K562 (cell line): ENCODE data around the gene NMNAT3. TPM values are rescaled to one million over a fixed set of nuclear protein-coding genes. Genes with fewer than 3 reads are reported as not detected.

Experiments used
- ATAC-seq: fragments of 200-7000 bp; cut with Tn5 transposase; 3 replicates; pipeline ENCODE4 v1.9.1; 2020; ENCODE audit warnings: moderate library complexity
- BruUV-seq: library from RNA; stranded (reverse); fragments of 400-500 nt; replicated peaks from 2 replicates; lab custom pipeline; 2021; lab: Mats Ljungman, UMichigan
- CTCF ChIA-PET: fragments of 300-600 bp; formaldehyde crosslinking; extraction: SDS; loops from one replicate; lab custom pipeline; 2021; ENCODE audit warnings: low intra/inter-chr PET ratio; lab: Yijun Ruan, JAX
- POLR2A ChIA-PET: fragments of 300-600, 350-650 bp; sonication (Branson Sonifier 250); formaldehyde crosslinking; extraction: SDS; loops from one replicate; lab custom pipeline; 2021; ENCODE audit warnings: antibody characterized with exemption, inconsistent platforms; lab: Yijun Ruan, JAX
- DNase-seq, 4 experiments: peaks; one replicate each; pipeline versions ENCODE4 v3.0.0 to v3.0.0-alpha.2; 2011 to 2018; ENCODE audit warnings: low spot score in 3 of 4, mixed read lengths in 3 of 4; ENCODE audit errors: extremely low read depth in 1 of 4
- FAIRE-seq: peaks from 2 replicates; lab custom pipeline; 2011; peaks lifted over from hg19 to GRCh38; lab: Jason Lieb, UNC
- H2AFZ ChIP-seq: 2 replicates; pipeline ENCODE4 v1.6.0; 2011; ENCODE audit warnings: low read depth, low read length, control low read depth, inconsistent platforms
- H3K27ac ChIP-seq: fragments of 200-600 bp; 3 replicates; pipeline ENCODE4 v1.8.0; 2011; ENCODE audit warnings: low read depth, mild to moderate bottlenecking, control low read depth, inconsistent platforms, low read length, moderate library complexity, mixed read lengths; ENCODE audit errors: extremely low read depth
- H3K27me3 ChIP-seq, 2 experiments: fragments of 300-600 bp in 1 of 2; 2 replicates in 1 of 2; 3 replicates in 1 of 2; pipeline versions ENCODE4 v1.6.0 to v1.8.0; 2011; ENCODE audit warnings: inconsistent platforms in 2 of 2, low read length in 2 of 2, mild to moderate bottlenecking in 1 of 2, mixed read lengths in 1 of 2, moderate library complexity in 1 of 2; ENCODE audit not compliant: control insufficient read depth in 2 of 2, insufficient read depth in 2 of 2
- H3K36me3 ChIP-seq: fragments of 300-600 bp; 3 replicates; pipeline ENCODE4 v1.8.0; 2011; ENCODE audit warnings: mild to moderate bottlenecking, low read length, inconsistent platforms; ENCODE audit not compliant: control insufficient read depth, insufficient read depth
- H3K4me1 ChIP-seq, 2 experiments: fragments of 200-600 bp in 1 of 2; replicated peaks in 1 of 2; 2 replicates in 1 of 2; 3 replicates in 1 of 2; pipeline versions ENCODE4 v1.5.1 to v1.8.0; 2011; ENCODE audit warnings: inconsistent platforms in 2 of 2, low read length in 2 of 2, mild to moderate bottlenecking in 1 of 2, mixed read lengths in 1 of 2, moderate library complexity in 1 of 2; ENCODE audit not compliant: control insufficient read depth in 2 of 2, insufficient read depth in 2 of 2
- H3K4me2 ChIP-seq: 2 replicates; pipeline ENCODE4 v1.6.1; 2011; ENCODE audit warnings: low read length, control low read depth, inconsistent platforms, mixed read lengths; ENCODE audit not compliant: insufficient read depth
- H3K4me3 ChIP-seq: fragments of 200-600 bp; sonication (generic), shearing (Covaris generic); 2 replicates; pipeline ENCODE4 v1.5.1; 2016; ENCODE audit warnings: control low read depth, inconsistent platforms
- H3K79me2 ChIP-seq: fragments of 200-600 bp; 3 replicates; pipeline ENCODE4 v1.8.0; 2011; ENCODE audit warnings: low read length, inconsistent platforms; ENCODE audit not compliant: control insufficient read depth, insufficient read depth
- H3K9ac ChIP-seq, 2 experiments: 2 replicates each; pipeline versions ENCODE4 v1.6.0 to v1.6.1; 2011; ENCODE audit warnings: low read depth in 2 of 2, low read length in 2 of 2, control low read depth in 1 of 2, inconsistent platforms in 1 of 2, mild to moderate bottlenecking in 1 of 2, mixed read lengths in 1 of 2; ENCODE audit not compliant: insufficient read depth in 1 of 2
- H3K9me1 ChIP-seq: one replicate; pipeline ENCODE4 v1.6.0; 2011; ENCODE audit warnings: inconsistent platforms, mild to moderate bottlenecking, low read length, moderate library complexity; ENCODE audit not compliant: control insufficient read depth, insufficient read depth
- H3K9me3 ChIP-seq: replicated peaks from 2 replicates; pipeline ENCODE4 v1.5.1; 2011; ENCODE audit warnings: low read depth, low read length, inconsistent platforms; ENCODE audit not compliant: control insufficient read depth, insufficient read depth
- H4K20me1 ChIP-seq: replicated peaks from 2 replicates; pipeline ENCODE4 v1.6.1; 2011; ENCODE audit warnings: low read length, inconsistent platforms, mixed read lengths; ENCODE audit not compliant: control insufficient read depth, insufficient read depth
- POLR2AphosphoS5 ChIP-seq: IDR thresholded peaks from 2 replicates; pipeline ENCODE4 v1.6.1; 2011; ENCODE audit warnings: mild to moderate bottlenecking, low read depth, low read length, moderate library complexity; ENCODE audit not compliant: control insufficient read depth, insufficient read depth
- ZFP30 ChIP-seq: fragments of 250-450 bp; sonication (Bioruptor Pico); IDR thresholded peaks from 2 replicates; pipeline ENCODE4 v1.8.0; 2022; ENCODE audit warnings: moderate library complexity, mild to moderate bottlenecking, inconsistent platforms, borderline replicate concordance
- ZNF12 ChIP-seq: sonication (generic); formaldehyde crosslinking; IDR thresholded peaks from 2 replicates; pipeline ENCODE4 v1.4.0; 2020; ENCODE audit warnings: mild to moderate bottlenecking, missing genetic modification reagents
- WGBS: fragments of 100-300 bp; shearing (Covaris generic); methylation state at CpG from one replicate; pipeline ENCODE4 v1.1.6; 2016; ENCODE audit warnings: low coverage, mixed read lengths; ENCODE audit not compliant: insufficient coverage; ENCODE audit errors: missing lambda C conversion rate; 5-methylcytosine and 5-hydroxymethylcytosine counted together
- in situ Hi-C: fragments of 300-500 bp; cut with MboI; formaldehyde crosslinking; loops from 4 replicates; pipeline ENCODE4 v1.15.0; 2018; ENCODE audit warnings: inconsistent platforms, mixed read lengths
- intact Hi-C: fragments of 100-400 bp; cut with micrococcal nuclease; formaldehyde crosslinking; loops from 2 replicates; pipeline ENCODE4 v1.14.2; 2022
- polyA plus RNA-seq, 8 experiments: library from polyadenylated mRNA; depleted of rRNA in 4 of 8; stranded (reverse) in 5 of 8; unstranded in 3 of 8; fragments of >200 nt; fragmentation: Nextera tagmentation in 2 of 8; fragmentation: Illumina TruSeq in 1 of 8; extraction: Ambion mirVana in 2 of 8; extraction: Trizol in 1 of 8; gene quantifications; 2 replicates each; pipeline versions ENCODE4 v1.2.1 to v1.2.3, GENCODE V29; 2011 to 2014; ENCODE audit warnings: inconsistent platforms in 1 of 8, missing spikeins in 1 of 8
- total RNA-seq, 7 experiments: library from RNA; depleted of rRNA in 6 of 7; stranded (reverse); fragments of >200 nt in 6 of 7; fragmentation: Illumina TruSeq in 2 of 7; extraction: Trizol in 2 of 7; gene quantifications; 2 replicates each; pipeline versions ENCODE4 v1.2.1 to v1.2.3, GENCODE V29; 2011 to 2021; ENCODE audit warnings: low replicate concordance in 1 of 7

NMNAT3 gene
- total and polyA plus RNA-seq, 9 of the 15 experiments (the other 6 are each of a cell fraction or from before 2014, with no cell fraction given): 2.3 to 12.5 (median 6.6) TPM

GRCh38 chr3:139655909-139656595 is 21.7 kb downstream of the NMNAT3 start:
- CTCF ChIA-PET: no interaction called here
- Histone ChIP-seq H4K20me1 (peaks cover 7% of the 10 kb centered on the region; the same call in 1 of the 2 replicates), H3K9me3 (no peaks in the 10 kb centered on the region), H3K27me3 (peaks cover 3 to 8% of the 10 kb centered on the region in 2 experiments; a peak in 2 of 5 replicates), H3K79me2 (no peaks in the 10 kb centered on the region), H3K9me1 (no peaks in the 10 kb centered on the region), H3K4me2 (no peak overlapping the region), H3K4me3 (no peak overlapping the region), H3K4me1 (peaks cover 0 to 4% of the 10 kb centered on the region in 2 experiments; a peak in 1 of 5 replicates), H3K36me3 (no peaks in the 10 kb centered on the region), H2AFZ (no peak overlapping the region), H3K9ac (no peak overlapping the region), H3K27ac (no peak overlapping the region)
- intact Hi-C loops (no loop called here), in situ Hi-C loops (no loop called here)
- FAIRE-seq (no peak), DNase-seq (no peak), ATAC-seq (no peak)
- TF ChIP-seq POLR2AphosphoS5 (no peak), ZFP30 (CRISPR knock-in tag) (no peak), ZNF12 (CRISPR knock-in tag) (no peak)
- POLR2A ChIA-PET: interaction anchor here (1.0 to 1.5 kb wide), 2 partner anchors 11 to 62 kb away, joined by 3 read pairs; no protein-coding TSS in a partner anchor
- BruUV-seq: no TSS peak
- WGBS: 7% methylated on average over 4 of the region's 4 CpGs
